Activated CD8-positive, alpha-beta memory T cell treated with anti-CD3 and anti-CD28 coated beads, Interleukin-2, amount 50 U/mL, for 24 hours (primary cell): ENCODE measurements around the gene DIP2C.
"Not testable (repeated sequence)": the region's sequence is repeated elsewhere in the genome, so short reads cannot be mapped to it uniquely, and the experiment has no call there.

Source experiments
- DNase-seq: peaks from one replicate; pipeline ENCODE4 v3.0.0-alpha.2; 2020; ENCODE audit errors: extremely low read depth

Gene DIP2C

DNA sequence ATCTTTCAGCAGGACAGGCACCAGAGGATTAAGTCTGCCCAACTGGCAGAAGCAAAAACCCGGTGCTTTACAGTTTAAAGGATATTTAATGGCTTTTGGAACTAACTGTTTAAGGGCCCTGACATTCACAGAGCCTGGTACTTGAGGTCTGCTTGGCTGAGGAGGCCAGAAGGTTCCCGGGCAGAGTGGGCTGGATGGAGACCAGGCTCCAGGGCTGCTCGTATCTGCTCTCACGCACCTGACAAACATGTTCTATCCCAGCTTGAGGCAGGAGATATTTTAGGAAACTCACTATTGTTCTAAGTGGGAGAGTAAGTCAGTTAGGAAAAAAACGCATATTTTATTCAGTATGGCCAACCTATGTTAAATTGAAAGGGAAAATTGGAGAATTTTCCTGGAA lies 410.8 kb downstream of the DIP2C start:
- no peak for DNase-seq

- DNase-seq: no peak
These were observed 411.5 kb downstream of the DIP2C start for GRCh38 chr10:277963-278362.

DNA sequence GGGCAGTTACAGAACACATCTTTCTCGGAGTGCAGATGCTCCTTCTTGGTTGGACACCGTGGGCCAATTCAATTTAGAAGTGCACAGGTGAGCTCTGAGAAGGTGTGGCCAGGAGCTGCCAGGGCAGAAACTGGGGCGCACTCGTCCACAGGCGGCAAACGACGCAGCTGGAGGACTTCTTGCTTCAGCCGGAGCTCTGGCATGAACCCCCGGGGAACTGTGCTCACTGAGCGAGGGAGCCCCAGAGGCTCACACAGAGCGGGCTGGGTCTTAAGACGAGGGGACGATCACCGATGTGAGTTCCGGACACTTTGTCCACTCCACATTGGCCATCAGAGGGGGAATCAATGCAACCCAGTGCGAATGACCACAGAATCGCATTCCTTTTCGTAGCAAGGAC lies 413.8 kb downstream of the DIP2C start:
- DNase-seq: no peak

- no peak for DNase-seq
These were observed 414.6 kb downstream of the DIP2C start for GRCh38 chr10:274866-275265.

GRCh38 chr10:273088-273487 lies 416.4 kb downstream of the DIP2C start:
- DNase-seq: no peak

- no peak for DNase-seq
These were observed 417.7 kb downstream of the DIP2C start for GRCh38 chr10:271722-272121.

DNA sequence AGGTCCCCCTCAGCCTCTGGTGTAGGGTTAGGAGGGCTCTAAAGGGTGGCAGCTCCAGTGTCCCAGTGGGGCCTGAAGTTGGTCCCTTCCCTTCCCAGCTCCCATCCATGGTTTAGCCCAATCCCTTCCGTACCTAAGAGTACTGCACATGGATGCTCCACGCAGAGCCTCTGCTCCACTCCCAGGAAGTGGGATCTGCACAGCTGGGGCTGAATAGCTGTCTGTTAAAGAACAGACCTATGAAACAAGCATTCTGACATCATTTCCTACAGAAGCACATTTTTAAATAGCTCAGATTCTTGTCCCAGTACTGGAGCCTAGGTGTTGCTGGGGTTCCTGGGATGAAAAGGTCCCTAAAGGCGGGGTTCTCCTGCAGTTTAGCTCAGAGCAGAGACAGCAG lies 418.3 kb downstream of the DIP2C start:
- DNase-seq: no peak

DNA sequence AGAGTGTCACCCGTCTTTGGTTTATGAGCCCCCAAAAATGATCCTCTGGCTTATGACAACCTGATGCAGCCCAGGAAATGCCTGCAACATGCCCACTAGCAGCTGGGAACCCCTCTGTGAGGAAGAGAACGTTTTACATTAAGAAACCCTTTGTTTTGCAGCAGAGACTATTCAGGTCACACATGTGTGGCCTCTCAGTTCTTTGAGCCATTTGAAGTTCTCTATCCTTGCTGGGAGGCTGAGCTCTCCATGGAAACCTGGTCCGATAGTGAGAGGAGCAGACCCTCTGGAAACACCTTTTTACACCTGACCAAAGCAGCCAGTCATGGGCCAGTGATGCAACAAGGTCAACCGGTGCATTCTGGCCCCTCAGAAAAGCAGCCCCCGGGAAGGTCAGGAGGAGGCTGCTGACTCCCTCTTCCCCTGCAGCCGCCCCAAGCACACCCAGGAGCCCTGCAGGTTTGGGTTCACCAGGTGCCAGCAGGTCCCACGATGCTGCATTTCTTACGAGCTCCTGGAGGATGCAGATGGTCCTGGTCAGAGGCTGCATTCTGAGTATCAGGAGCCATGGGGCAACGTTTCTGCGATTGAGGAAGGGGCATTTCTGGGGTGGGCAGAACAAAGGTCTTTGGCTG lies 419.9 kb downstream of the DIP2C start:
- DNase-seq: no peak

DNA sequence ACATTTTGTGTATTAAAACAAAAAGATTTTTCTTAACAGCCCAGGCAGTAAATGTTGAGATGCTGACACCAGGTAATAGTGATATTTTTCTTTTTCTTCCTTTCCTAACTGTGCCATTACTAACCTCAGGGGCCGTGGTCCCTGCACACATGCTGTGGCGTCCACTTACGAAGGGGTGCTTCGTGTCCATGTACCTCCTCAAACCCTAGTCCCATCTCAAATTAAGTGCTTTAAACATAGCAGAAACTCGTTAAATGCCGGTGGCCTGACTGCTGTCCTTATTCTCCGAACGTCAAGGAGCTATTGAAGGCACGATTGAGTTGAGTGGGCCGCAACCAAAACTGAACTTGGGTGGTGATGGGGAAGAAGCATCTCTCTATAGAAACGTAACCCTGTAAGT lies 421.8 kb downstream of the DIP2C start:
- no peak for DNase-seq

DNA sequence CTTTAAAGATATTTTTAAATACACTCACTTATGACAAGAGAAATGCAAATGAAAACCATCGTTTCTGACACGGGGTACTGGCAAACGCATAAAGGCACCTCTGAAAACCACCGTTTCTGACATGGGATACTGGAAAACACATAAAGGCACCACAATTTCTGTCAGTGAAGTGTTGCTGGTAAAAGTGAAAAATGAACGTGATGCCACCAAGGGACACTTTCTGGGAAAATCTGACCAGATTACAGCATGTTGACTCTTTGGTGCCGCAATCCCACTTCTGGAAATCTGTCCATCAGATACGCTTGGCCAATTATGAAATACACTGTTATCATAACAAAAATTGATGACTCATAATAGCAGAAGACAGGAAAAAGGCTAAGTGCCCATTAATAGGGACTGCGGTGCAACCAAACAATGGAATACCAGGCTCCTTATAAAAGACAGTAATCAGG lies 422.5 kb downstream of the DIP2C start:
- no peak for DNase-seq

DNA sequence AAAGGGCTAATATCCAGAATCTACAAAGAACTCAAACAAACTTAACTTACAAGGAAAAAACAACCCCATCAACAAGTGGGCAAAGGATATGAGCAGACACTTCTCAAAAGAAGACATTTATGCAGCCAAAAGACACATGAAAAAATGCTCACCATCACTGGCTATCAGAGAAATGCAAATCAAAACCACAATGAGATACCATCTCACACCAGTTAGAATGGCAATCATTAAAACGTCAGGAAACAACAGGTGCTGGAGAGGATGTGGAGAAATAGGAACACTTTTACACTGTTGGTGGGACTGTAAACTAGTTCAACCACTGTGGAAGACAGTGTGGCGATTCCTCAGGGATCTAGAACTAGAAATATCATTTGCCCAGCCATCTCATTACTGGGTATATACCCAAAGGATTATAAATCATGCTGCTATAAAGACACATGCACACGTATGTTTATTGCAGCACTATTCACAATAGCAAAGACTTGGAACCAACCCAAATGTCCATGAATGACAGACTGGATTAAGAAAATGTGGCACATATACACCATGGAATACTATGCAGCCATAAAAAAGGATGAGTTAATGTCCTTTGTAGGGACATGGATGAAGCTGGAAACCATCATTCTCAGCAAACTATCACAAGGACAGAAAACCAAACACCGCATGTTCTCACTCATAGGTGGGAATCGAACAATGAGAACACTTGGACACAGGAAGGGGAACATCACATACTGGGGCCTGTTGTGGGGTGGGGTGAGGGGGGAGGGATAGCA lies 423.5 kb downstream of the DIP2C start:
- DNase-seq: not testable (repeated sequence)

DNA sequence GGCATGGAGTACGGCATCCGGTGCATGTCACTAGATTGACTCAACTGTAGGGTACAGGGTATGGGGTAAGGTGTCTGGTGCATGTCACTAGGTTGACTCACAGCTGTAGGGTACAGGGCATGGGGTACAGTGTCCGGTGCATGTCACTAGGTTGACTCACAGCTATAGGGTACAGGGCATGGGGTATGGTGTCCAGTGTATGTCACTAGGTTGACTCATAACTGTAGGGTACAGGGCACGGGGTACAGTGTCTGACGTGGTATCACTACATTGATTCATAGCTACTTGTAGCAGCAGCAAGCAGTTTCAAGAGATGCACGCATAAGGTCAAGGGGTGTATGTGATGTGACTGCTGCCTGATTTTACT lies 424.4 kb downstream of the DIP2C start:
- not testable (repeated sequence) for DNase-seq

DNA sequence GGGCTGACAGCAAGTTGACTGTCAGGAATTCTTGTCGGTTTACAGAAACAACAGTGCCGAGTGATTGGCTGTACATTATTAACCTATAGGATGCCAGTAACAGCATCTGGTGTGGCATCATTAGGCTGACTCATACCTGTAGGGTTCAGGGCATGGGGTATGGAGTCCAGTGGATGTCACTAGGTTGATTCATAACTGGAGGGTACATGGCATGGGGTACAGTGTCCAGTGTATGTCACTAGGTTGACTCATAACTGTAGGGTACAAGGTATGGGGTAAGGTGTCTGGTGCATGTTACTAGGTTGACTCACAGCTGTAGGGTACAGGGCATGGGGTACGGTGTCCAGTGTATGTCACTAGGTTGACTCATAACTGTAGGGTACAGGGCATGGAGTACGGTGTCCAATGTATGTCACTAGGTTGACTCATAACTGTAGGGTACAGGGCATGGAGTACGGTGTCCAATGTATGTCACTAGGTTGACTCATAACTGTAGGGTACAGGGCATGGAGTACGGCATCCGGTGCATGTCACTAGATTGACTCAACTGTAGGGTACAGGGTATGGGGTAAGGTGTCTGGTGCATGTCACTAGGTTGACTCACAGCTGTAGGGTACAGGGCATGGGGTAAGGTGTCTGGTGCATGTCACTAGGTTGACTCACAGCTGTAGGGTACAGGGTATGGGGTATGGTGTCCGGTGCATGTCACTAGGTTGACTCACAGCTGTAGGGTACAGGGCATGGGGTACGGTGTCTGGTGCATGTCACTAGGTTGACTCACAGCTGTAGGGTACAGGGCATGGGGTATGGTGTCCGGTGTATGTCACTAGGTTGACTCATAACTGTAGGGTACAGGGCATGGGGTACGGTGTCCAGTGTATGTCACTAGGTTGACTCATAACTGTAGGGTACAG lies 425.1 kb downstream of the DIP2C start:
- not testable (repeated sequence) for DNase-seq

GRCh38 chr10:260819-261429 lies 428.5 kb downstream of the DIP2C start:
- no peak for DNase-seq

GRCh38 chr10:251982-252582 lies 437.4 kb downstream of the DIP2C start:
- no peak for DNase-seq

DNA sequence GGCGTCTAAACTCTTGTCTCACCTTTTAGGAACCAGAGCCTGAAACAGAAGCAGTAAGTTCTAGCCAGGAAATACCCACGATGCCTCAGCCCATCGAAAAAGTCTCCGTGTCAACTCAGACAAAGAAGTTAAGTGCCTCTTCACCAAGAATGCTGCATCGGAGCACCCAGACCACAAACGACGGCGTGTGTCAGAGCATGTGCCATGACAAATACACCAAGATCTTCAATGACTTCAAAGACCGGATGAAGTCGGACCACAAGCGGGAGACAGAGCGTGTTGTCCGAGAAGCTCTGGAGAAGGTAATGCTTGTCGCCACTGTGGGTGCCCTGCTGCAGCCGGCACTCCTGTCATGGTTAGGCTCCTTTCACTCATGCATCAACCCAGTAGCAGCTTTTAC lies 441.2 kb downstream of the DIP2C start:
- DNase-seq: no peak

GRCh38 chr10:247480-247879 lies 442.0 kb downstream of the DIP2C start:
- no peak for DNase-seq

- no peak for DNase-seq
These were observed 443.0 kb downstream of the DIP2C start for GRCh38 chr10:246431-246830.

GRCh38 chr10:244227-244626 lies 445.2 kb downstream of the DIP2C start:
- no peak for DNase-seq

GRCh38 chr10:241966-242643 lies 447.4 kb downstream of the DIP2C start:
- DNase-seq: no peak

GRCh38 chr10:241451-241850 lies 448.0 kb downstream of the DIP2C start:
- DNase-seq: no peak
